Ishikawa (cell line): Measurements from ENCODE around the gene IBA57.

Experiments
- CEBPB ChIP-seq: IDR thresholded peaks from 2 replicates; pipeline ENCODE4 v1.6.1; 2012
- CREB1 ChIP-seq: IDR thresholded peaks from 2 replicates; pipeline ENCODE4 v1.6.1; 2012; ENCODE audit warnings: low read depth
- EGR1 ChIP-seq: IDR thresholded peaks from 2 replicates; pipeline ENCODE4 v1.6.1; 2012
- EP300 ChIP-seq: IDR thresholded peaks from 2 replicates; pipeline ENCODE4 v1.6.1; 2012; ENCODE audit warnings: borderline replicate concordance
- FOXM1 ChIP-seq: IDR thresholded peaks from 2 replicates; pipeline ENCODE4 v1.6.1; 2012; ENCODE audit warnings: low read depth, borderline replicate concordance
- NFIC ChIP-seq: IDR thresholded peaks from 2 replicates; pipeline ENCODE4 v1.6.1; 2012
- RAD21 ChIP-seq: IDR thresholded peaks from 2 replicates; pipeline ENCODE4 v1.6.1; 2012; ENCODE audit warnings: low read depth
- TAF1 ChIP-seq: IDR thresholded peaks from 2 replicates; pipeline ENCODE4 v1.6.1; 2012; ENCODE audit warnings: low read depth, mild to moderate bottlenecking
- TCF12 ChIP-seq: IDR thresholded peaks from 2 replicates; pipeline ENCODE4 v1.6.1; 2012; ENCODE audit warnings: low read depth
- TEAD4 ChIP-seq: IDR thresholded peaks from 2 replicates; pipeline ENCODE4 v1.6.1; 2012
- YY1 ChIP-seq: IDR thresholded peaks from 2 replicates; pipeline ENCODE4 v1.6.1; 2012; ENCODE audit warnings: low read depth
- ZBTB7A ChIP-seq: IDR thresholded peaks from 2 replicates; pipeline ENCODE4 v1.6.1; 2012; ENCODE audit warnings: low read depth
- TF ChIP-seq, protein P1 (sequence below): IDR thresholded peaks from 2 replicates; pipeline ENCODE4 v1.6.1; 2012
- TF ChIP-seq, protein P2 (sequence below): IDR thresholded peaks from 2 replicates; pipeline ENCODE4 v1.6.1; 2012
- TF ChIP-seq, protein P3 (sequence below): IDR thresholded peaks from 2 replicates; pipeline ENCODE4 v1.6.1; 2012; ENCODE audit warnings: low read depth, mild to moderate bottlenecking

The IBA57 gene

DNA sequence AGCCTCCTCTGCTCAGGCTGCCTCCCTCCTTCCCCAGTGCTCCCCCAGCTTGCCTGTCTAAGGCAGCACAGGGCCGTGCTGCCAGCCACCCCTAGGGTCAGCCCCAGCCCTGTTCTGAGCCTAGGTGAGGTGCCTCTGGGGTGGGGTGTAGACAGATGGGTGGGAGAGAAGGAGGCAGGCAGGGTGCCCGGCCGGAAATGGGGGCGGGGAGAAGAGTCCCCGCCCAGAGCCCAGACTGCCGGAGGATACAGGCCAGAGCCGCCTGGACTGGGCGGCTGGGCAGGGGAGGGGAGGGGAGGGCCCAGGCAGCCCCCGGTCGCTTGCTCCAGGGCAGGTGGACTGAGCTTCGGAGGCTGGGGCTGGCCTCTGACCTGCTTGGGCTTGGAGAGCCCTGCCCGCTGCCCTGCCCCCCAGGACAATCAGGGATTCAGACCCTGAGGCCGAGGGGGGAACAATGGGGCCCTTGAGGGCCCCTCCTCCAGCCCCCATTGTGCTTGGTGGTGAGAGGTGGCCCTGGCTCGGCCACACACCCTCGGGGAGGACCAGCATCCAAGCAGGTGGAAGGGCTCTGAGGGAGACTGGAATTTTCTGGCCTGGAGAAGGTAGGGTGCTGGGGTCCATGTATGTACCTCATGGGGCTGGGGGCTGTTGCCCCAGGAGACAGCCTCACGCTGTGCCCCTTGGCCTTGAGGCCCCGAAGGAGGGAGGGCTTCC lies 16.0 kb upstream of the IBA57 start, which contains the start of gene GJC2:
GJC2 (plus strand) TSS at position 525 of the 714 bp plus-strand sequence. CDS start 7,829 bp downstream, outside the sequence.
- TF ChIP-seq TEAD4, result no peak
- TF ChIP-seq ZBTB7A, result no peak
- TF ChIP-seq YY1, result no peak

GRCh38 chr1:228150120-228150460 lies 15.5 kb upstream of the IBA57 start:
- no peak for TF ChIP-seq CEBPB
- no peak for TF ChIP-seq EGR1
- TF ChIP-seq RAD21, result no peak
- no peak for TF ChIP-seq TCF12
- TF ChIP-seq EP300, result no peak
- TF ChIP-seq ZBTB7A, result no peak
- TF ChIP-seq CREB1, result no peak
- TF ChIP-seq, protein P1, sequence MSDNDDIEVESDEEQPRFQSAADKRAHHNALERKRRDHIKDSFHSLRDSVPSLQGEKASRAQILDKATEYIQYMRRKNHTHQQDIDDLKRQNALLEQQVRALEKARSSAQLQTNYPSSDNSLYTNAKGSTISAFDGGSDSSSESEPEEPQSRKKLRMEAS, result no peak
- TF ChIP-seq TAF1, result no peak
- TF ChIP-seq, protein P2, sequence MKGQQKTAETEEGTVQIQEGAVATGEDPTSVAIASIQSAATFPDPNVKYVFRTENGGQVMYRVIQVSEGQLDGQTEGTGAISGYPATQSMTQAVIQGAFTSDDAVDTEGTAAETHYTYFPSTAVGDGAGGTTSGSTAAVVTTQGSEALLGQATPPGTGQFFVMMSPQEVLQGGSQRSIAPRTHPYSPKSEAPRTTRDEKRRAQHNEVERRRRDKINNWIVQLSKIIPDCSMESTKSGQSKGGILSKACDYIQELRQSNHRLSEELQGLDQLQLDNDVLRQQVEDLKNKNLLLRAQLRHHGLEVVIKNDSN, result no peak
- no peak for TF ChIP-seq YY1
- no peak for TF ChIP-seq TEAD4
- TF ChIP-seq NFIC, result no peak
- TF ChIP-seq FOXM1, result no peak
- TF ChIP-seq, protein P3, sequence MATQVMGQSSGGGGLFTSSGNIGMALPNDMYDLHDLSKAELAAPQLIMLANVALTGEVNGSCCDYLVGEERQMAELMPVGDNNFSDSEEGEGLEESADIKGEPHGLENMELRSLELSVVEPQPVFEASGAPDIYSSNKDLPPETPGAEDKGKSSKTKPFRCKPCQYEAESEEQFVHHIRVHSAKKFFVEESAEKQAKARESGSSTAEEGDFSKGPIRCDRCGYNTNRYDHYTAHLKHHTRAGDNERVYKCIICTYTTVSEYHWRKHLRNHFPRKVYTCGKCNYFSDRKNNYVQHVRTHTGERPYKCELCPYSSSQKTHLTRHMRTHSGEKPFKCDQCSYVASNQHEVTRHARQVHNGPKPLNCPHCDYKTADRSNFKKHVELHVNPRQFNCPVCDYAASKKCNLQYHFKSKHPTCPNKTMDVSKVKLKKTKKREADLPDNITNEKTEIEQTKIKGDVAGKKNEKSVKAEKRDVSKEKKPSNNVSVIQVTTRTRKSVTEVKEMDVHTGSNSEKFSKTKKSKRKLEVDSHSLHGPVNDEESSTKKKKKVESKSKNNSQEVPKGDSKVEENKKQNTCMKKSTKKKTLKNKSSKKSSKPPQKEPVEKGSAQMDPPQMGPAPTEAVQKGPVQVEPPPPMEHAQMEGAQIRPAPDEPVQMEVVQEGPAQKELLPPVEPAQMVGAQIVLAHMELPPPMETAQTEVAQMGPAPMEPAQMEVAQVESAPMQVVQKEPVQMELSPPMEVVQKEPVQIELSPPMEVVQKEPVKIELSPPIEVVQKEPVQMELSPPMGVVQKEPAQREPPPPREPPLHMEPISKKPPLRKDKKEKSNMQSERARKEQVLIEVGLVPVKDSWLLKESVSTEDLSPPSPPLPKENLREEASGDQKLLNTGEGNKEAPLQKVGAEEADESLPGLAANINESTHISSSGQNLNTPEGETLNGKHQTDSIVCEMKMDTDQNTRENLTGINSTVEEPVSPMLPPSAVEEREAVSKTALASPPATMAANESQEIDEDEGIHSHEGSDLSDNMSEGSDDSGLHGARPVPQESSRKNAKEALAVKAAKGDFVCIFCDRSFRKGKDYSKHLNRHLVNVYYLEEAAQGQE, result no peak

DNA sequence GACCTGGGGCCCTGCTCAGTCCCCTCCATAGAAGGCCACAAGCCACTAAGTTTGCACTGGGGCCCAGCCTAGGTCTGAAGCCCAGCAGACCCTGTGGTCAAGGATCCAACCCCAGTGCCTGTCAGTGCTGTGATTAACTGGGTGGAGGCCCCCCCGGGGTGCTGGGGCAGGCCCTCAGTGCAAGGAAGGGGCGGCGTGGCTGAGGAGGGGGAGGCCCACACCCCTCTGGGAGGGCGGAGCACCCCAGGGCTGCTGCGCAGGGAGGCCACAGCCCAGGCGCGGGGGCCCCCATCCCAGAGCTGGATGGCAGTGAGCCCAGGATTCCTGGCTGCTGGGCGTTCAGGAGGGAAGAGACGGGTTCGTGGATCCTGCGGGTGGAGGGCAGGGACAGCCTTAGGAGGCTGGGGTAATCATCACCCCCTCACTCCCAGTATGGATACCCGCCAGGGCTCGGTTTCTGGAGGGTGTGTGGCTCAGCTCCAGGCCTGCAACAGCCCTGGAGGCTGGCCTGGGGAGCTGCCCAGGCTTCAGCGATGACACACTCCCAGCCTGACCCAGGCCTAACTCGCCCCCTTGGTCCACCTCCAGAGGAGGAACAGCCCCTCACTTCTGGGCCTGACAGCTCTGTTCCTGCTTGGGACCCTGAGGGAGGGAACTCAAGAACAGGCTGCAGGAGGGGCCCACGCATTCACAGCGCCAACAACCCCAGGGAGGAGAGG lies 15.0 kb upstream of the IBA57 start:
- TF ChIP-seq YY1 (no peak), RAD21 (no peak), TAF1 (no peak), TEAD4 (no peak)
- TF ChIP-seq, protein P3, result no peak
- TF ChIP-seq, protein P1, result no peak
- TF ChIP-seq, protein P2, result no peak

GRCh38 chr1:228151180-228151925 lies 14.3 kb upstream of the IBA57 start:
- no peak for TF ChIP-seq CREB1
- TF ChIP-seq, protein P1, result no peak

- TF ChIP-seq RAD21 (no peak), FOXM1 (no peak), YY1 (no peak), NFIC (no peak), CREB1 (no peak), TAF1 (no peak), ZBTB7A (no peak)
- TF ChIP-seq, protein P1, result no peak
- TF ChIP-seq, protein P3, result no peak
These were observed 13.3 kb upstream of the IBA57 start for GRCh38 chr1:228152097-228152917.
